Hepatocyte (in vitro differentiated cells): ENCODE measurements around the gene PLCB4.

Experiments used
- CTCF ChIP-seq: fragments of 200-600 bp; sonication (generic); IDR thresholded peaks from 2 replicates; pipeline ENCODE4 v1.5.1; 2016; ENCODE audit warnings: antibody characterized with exemption, mild to moderate bottlenecking; ENCODE audit not compliant: poor library complexity
- EZH2phosphoT487 ChIP-seq: fragments of 200-600 bp; sonication (generic); IDR thresholded peaks from one replicate; pipeline ENCODE4 v1.6.1; 2018; ENCODE audit warnings: antibody characterized with exemption, mild to moderate bottlenecking, low read depth, moderate library complexity; ENCODE audit not compliant: unreplicated experiment, severe bottlenecking

- TF ChIP-seq EZH2phosphoT487: no peak
- no peak for TF ChIP-seq CTCF
Measured at GRCh38 chr20:9293145-9293544, 224.3 kb downstream of the PLCB4 start.
